Measurements from ENCODE around the gene GPR180.
"Not testable (repeated sequence)": the region's sequence is repeated elsewhere in the genome, so short reads cannot be mapped to it uniquely, and the experiment has no call there.

The GPR180 gene

DNA sequence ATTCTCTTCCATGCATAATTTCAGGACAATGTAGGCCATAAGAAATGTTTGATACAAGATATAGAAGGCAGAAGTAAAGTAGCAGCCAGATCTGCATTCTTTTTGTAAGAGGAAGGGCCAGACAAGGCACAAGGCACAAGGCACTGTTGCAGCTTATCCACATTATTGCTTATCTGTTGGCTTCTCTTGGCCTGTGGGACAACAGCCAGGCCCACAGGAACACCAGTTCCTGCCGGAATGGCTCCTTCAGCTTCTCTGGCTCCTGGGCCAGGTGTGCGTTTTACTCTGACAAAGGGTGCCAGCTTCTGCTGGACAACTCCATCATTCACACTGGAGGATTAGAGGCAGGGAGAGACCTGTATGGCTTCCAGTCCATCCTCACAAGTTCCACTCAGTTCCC lies 29.2 kb downstream of the GPR180 start:
- H3K4me3 ChIP-seq (ENCODE audit: low read depth, low read length), result no peak overlapping the region
- DNase-seq (ENCODE audit: low read depth), result no peak
- TF ChIP-seq, protein P1, sequence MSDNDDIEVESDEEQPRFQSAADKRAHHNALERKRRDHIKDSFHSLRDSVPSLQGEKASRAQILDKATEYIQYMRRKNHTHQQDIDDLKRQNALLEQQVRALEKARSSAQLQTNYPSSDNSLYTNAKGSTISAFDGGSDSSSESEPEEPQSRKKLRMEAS (IDR thresholded peaks at IDR 0.05; ENCODE audit: low read depth, low read length), result no peak
- no peak for TF ChIP-seq POLR2A (IDR thresholded peaks at IDR 0.05; ENCODE audit: extremely low read depth, insufficient read length)
- TF ChIP-seq MYC (IDR thresholded peaks at IDR 0.05; ENCODE audit: low read depth, low read length), result no peak
- TF ChIP-seq, protein P2, sequence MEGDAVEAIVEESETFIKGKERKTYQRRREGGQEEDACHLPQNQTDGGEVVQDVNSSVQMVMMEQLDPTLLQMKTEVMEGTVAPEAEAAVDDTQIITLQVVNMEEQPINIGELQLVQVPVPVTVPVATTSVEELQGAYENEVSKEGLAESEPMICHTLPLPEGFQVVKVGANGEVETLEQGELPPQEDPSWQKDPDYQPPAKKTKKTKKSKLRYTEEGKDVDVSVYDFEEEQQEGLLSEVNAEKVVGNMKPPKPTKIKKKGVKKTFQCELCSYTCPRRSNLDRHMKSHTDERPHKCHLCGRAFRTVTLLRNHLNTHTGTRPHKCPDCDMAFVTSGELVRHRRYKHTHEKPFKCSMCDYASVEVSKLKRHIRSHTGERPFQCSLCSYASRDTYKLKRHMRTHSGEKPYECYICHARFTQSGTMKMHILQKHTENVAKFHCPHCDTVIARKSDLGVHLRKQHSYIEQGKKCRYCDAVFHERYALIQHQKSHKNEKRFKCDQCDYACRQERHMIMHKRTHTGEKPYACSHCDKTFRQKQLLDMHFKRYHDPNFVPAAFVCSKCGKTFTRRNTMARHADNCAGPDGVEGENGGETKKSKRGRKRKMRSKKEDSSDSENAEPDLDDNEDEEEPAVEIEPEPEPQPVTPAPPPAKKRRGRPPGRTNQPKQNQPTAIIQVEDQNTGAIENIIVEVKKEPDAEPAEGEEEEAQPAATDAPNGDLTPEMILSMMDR (IDR thresholded peaks at IDR 0.05; ENCODE audit: low read depth, low read length), result no peak

DNA sequence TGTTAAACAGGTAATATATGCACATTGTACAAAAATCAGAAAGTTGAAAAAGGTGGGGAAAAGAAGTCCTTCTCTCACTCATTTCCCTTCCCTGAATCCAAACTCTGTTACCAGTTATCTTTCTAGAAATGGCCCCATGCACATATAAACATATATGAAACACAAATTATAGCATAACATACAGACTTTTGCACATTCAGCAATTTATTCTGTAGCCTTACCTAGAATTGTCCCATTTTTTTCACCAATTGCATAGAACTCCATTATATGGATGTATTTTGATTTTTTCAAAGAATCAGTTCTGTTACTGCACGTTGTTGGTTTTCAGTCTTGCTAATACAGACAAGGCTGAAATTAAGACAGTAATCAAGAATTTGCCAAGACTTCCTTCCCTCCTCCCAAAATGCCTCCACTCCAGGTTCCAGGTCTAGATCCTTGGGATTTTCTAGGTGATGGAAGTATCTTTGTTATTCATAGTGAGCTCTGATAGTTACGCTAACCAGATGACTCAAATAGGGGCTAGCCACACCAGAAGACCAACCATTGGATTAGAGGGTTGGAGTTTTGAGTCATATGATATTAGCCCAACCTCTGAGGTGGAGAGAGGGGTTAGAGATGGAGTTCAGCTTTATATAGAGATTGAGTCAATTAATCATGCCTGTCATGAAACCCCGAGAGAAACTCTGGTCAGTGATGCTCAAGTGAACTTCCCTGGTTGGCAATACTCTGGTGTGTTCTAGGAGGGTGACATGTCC lies 30.7 kb downstream of the GPR180 start:
- TF ChIP-seq, protein P1 (IDR thresholded peaks at IDR 0.05; ENCODE audit: low read depth, low read length), result no peak
- TF ChIP-seq, protein P2 (IDR thresholded peaks at IDR 0.05; ENCODE audit: low read depth, low read length), result no peak
- TF ChIP-seq POLR2A (IDR thresholded peaks at IDR 0.05; ENCODE audit: extremely low read depth, insufficient read length) (no peak), MYC (IDR thresholded peaks at IDR 0.05; ENCODE audit: low read depth, low read length) (no peak)
- no peak overlapping the region for H3K4me3 ChIP-seq (ENCODE audit: low read depth, low read length)
- DNase-seq (ENCODE audit: low read depth), result no peak

DNA sequence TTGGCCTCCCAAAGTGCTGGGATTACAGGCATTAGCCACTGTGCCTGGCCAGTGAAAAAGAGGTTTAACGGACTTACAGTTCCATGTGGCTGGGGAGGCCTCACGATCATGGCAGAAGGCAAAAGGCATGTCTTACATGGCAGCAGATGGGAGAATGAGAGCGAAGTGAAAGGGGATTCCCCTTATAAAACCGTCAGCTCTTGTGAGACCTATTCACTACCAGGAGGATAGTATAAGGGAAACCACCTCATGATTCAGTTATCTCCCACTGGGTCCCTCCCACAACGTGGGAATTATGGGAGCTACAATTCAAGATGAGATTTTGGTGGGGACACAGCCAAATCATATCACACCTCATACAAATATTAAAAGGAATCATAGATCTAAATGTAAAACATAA lies 34.4 kb downstream of the GPR180 start:
- DNase-seq (ENCODE audit: low read depth); H3K4me3 ChIP-seq (ENCODE audit: low read depth, low read length): not testable (repeated sequence)

DNA sequence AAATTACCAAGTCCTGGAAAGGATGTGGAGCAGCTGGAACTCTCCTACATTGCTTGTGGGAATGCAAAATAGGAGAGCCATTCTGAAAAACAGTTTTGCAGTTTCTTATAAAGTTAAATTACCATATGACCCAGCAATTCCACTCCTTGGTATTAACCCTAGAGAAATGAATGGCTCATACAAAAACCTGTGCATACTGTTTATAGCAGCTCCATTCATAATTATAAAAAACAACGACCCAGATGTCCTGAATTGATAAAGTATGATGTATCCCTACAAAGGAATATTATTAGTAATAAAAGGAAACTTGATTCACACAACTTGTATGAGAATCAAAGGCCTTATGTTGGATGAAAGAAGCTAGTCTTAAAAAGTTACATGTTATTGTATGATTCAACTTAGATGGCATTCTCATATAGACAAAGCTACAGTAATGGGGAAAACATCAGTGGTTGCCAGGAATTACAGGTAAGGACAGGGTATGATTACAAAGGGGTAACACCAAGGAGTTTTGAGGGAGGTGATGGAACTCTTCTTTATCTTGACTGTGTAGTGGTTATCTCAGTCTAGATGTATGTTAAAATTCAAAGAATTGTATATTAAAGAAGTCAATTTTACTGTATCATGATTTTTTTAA lies 35.4 kb downstream of the GPR180 start:
- TF ChIP-seq, protein P1 (IDR thresholded peaks at IDR 0.05; ENCODE audit: low read depth, low read length), result no peak
- TF ChIP-seq, protein P2 (IDR thresholded peaks at IDR 0.05; ENCODE audit: low read depth, low read length), result no peak
- TF ChIP-seq POLR2A (IDR thresholded peaks at IDR 0.05; ENCODE audit: extremely low read depth, insufficient read length) (no peak), MYC (IDR thresholded peaks at IDR 0.05; ENCODE audit: low read depth, low read length) (no peak)
- no peak overlapping the region for H3K4me3 ChIP-seq (ENCODE audit: low read depth, low read length)
- DNase-seq (ENCODE audit: low read depth), result no peak

DNA sequence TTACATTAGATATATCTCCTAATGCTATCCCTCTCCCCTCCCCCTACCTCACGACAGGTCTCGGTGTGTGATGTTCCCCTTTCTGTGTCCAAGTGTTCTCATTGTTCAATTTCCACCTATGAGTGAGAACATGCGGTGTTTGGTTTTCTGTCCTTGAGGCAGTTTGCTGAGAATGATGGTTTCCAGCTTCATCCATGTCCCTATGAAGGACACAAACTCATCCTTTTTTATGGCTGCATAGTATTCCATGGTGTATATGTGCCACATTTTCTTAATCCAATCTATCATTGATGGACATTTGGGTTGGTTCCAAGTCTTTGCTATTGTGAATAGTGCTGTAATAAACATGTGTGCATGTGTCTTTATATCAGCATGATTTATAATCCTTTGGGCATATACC lies 36.0 kb downstream of the GPR180 start:
- not testable (repeated sequence) for DNase-seq (ENCODE audit: low read depth)

DNA sequence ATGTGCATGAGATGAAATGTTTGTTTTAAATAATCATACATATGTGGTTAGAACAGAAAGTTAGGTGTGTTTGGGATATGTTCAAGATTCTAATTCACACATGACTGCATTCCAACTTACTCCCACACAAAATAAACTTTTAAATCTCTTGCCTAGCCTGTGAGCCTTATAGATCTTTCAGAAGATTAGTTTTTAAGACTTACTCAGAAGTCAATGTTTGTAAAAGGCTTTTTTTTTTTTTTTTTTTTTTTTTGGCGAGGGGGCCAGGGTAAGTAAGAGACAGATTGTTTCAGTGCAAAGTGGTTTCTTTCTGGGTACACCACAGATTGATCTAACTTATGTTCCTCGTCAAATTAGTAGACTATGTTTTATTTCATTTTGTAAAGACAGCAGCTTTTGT lies 39.1 kb downstream of the GPR180 start:
- no peak for DNase-seq (ENCODE audit: low read depth)
- TF ChIP-seq, protein P2 (IDR thresholded peaks at IDR 0.05; ENCODE audit: low read depth, low read length), result no peak
- TF ChIP-seq, protein P1 (IDR thresholded peaks at IDR 0.05; ENCODE audit: low read depth, low read length), result no peak

More for the DNA sequence above, 36.0 kb downstream of the GPR180 start:
- not testable (repeated sequence) for H3K4me3 ChIP-seq (ENCODE audit: low read depth, low read length)

More for the DNA sequence above, 39.1 kb downstream of the GPR180 start:
- no peak overlapping the region for H3K4me3 ChIP-seq (ENCODE audit: low read depth, low read length)

All from NB4 (cell line).